Measurements from ENCODE around the gene ARHGAP31. TPM values are rescaled to one million over a fixed set of nuclear protein-coding genes. Genes with fewer than 3 reads are reported as not detected.

Gene ARHGAP31
- polyA plus RNA-seq, 3 donors: 4.7 to 9.8 (median 7.6) TPM

DNA sequence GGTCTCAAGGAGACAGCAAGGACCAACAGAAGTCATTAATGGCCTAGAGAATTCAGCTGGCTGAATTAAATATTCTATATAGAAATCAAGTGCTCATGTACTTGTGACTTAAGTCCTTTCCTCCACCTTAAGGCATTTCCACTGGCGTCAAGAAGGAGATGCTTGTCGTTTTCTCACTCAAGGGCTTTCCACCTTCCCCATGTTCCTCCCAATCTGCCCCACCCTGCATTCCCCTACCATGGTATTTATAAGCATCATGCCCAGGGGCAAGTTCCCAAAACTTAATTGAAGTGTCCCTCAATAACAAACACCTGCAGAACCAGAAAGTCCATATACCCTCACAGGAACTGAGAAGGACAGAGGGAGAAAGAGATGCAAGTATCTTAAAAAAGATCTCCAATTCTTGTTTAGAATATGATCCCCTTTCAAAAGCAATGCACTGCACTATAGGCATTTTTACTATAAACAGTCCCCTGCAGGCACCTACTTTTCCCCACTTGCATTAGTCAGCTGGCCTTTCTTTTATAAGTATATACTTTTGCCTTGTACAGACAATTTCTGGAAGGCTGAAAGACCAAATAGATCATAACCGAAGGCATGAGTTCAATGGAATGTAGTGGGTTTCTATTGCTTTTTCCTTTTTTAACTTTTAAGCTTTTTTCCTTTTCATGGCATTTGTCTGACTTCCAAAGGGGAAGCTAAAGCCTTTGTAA lies 139.6 kb downstream of the ARHGAP31 start:
- Histone ChIP-seq H3K9me3 (replicated peaks in 1 of 2; ENCODE audit: control insufficient read depth in 1 of 2, insufficient read depth in 1 of 2, low read length in 2 of 2) (peaks cover 0 to 23% of the 10 kb centered on the region in 2 donors), H3K79me2 (ENCODE audit: insufficient read depth, low read length) (no peaks in the 10 kb centered on the region), H3K27me3 (ENCODE audit: control insufficient read depth in 2 of 2, insufficient read depth in 2 of 2, low read length in 2 of 2) (no peaks in the 10 kb centered on the region), H3K36me3 (replicated peaks in 1 of 2; ENCODE audit: control insufficient read depth in 1 of 2, insufficient read depth in 2 of 2, low read length in 2 of 2) (peaks cover 93 to 99% of the 10 kb centered on the region in 2 donors), H3K4me3 (replicated peaks in 1 of 3; ENCODE audit: low read depth in 2 of 3, low read length in 3 of 3) (no peak overlapping the region), H3K4me2 (replicated peaks; ENCODE audit: extremely low read depth, low read length, poor library complexity, severe bottlenecking) (no peak overlapping the region), H2AFZ (ENCODE audit: insufficient read depth, low read depth, low read length, poor library complexity, severe bottlenecking) (no peak overlapping the region), H4K20me1 (ENCODE audit: insufficient read depth, low read length) (no peaks in the 10 kb centered on the region), H3K4me1 (ENCODE audit: control insufficient read depth in 1 of 2, insufficient read depth in 2 of 2, low read length in 2 of 2) (no peaks in the 10 kb centered on the region), H3K27ac (ENCODE audit: low read depth in 1 of 2, low read length in 2 of 2) (no peak overlapping the region), H3K9ac (ENCODE audit: insufficient read depth, low read length, poor library complexity, severe bottlenecking) (no peak overlapping the region)
- Mint-ChIP-seq H3K4me3 (no peak overlapping the region), H3K27me3 (ENCODE audit: low read depth in 3 of 3) (peaks cover 0 to 2% (median 0%) of the 10 kb centered on the region in 3 donors), H3K27ac (peak overlapping the region in 2 of 7 donors; percentile 0 to 66), H3K36me3 (peaks cover 90 to 95% of the 10 kb centered on the region in 2 donors), H3K4me1 (no peaks in the 10 kb centered on the region), H3K9me3 (peaks cover 8 to 19% (median 12%) of the 10 kb centered on the region in 7 donors)
- no peak for DNase-seq
- intact Hi-C loops (cut with micrococcal nuclease): no loop called here
- TF ChIP-seq, protein P1, sequence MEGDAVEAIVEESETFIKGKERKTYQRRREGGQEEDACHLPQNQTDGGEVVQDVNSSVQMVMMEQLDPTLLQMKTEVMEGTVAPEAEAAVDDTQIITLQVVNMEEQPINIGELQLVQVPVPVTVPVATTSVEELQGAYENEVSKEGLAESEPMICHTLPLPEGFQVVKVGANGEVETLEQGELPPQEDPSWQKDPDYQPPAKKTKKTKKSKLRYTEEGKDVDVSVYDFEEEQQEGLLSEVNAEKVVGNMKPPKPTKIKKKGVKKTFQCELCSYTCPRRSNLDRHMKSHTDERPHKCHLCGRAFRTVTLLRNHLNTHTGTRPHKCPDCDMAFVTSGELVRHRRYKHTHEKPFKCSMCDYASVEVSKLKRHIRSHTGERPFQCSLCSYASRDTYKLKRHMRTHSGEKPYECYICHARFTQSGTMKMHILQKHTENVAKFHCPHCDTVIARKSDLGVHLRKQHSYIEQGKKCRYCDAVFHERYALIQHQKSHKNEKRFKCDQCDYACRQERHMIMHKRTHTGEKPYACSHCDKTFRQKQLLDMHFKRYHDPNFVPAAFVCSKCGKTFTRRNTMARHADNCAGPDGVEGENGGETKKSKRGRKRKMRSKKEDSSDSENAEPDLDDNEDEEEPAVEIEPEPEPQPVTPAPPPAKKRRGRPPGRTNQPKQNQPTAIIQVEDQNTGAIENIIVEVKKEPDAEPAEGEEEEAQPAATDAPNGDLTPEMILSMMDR (IDR thresholded peaks at IDR 0.05): no peak
- WGBS (ENCODE audit: insufficient coverage): 100% methylated on average over 2 of the region's 3 CpGs

DNA sequence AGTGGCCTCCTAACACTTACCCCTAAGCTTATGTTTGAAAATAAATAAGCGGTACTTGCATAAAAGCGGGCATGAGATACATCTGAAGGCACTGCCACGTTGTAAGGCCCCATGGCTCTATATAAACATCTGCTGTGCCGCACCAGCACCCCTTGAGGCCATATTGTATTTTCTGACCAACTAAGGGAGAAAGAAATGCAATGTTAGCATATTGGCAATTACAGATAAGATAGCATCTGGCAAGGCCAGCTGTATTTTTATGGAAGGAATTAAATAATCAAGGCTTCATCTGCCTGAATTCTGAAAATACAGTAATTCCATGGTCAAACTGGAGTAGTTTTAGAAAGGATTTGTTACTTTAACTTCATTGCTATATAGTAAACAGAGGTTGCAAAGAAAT lies 140.5 kb downstream of the ARHGAP31 start:
- TF ChIP-seq, protein P1 (IDR thresholded peaks at IDR 0.05): no peak
- Mint-ChIP-seq H3K9me3 (peaks cover 0 to 10% (median 7%) of the 10 kb centered on the region in 7 donors), H3K36me3 (peaks cover 83 to 90% of the 10 kb centered on the region in 2 donors), H3K4me1 (no peaks in the 10 kb centered on the region), H3K27me3 (ENCODE audit: low read depth in 3 of 3) (peaks cover 0 to 2% (median 0%) of the 10 kb centered on the region in 3 donors), H3K4me3 (no peak overlapping the region), H3K27ac (no peak overlapping the region)
- Histone ChIP-seq H3K27me3 (ENCODE audit: control insufficient read depth in 2 of 2, insufficient read depth in 2 of 2, low read length in 2 of 2) (no peaks in the 10 kb centered on the region), H4K20me1 (ENCODE audit: insufficient read depth, low read length) (no peaks in the 10 kb centered on the region), H3K4me1 (ENCODE audit: control insufficient read depth in 1 of 2, insufficient read depth in 2 of 2, low read length in 2 of 2) (no peaks in the 10 kb centered on the region), H3K27ac (ENCODE audit: low read depth in 1 of 2, low read length in 2 of 2) (no peak overlapping the region), H3K9me3 (replicated peaks in 1 of 2; ENCODE audit: control insufficient read depth in 1 of 2, insufficient read depth in 1 of 2, low read length in 2 of 2) (peaks cover 0 to 14% of the 10 kb centered on the region in 2 donors), H3K9ac (ENCODE audit: insufficient read depth, low read length, poor library complexity, severe bottlenecking) (no peak overlapping the region), H3K79me2 (ENCODE audit: insufficient read depth, low read length) (no peaks in the 10 kb centered on the region), H2AFZ (ENCODE audit: insufficient read depth, low read depth, low read length, poor library complexity, severe bottlenecking) (no peak overlapping the region), H3K36me3 (replicated peaks in 1 of 2; ENCODE audit: control insufficient read depth in 1 of 2, insufficient read depth in 2 of 2, low read length in 2 of 2) (peaks cover 85 to 97% of the 10 kb centered on the region in 2 donors), H3K4me2 (replicated peaks; ENCODE audit: extremely low read depth, low read length, poor library complexity, severe bottlenecking) (no peak overlapping the region), H3K4me3 (replicated peaks in 1 of 3; ENCODE audit: low read depth in 2 of 3, low read length in 3 of 3) (no peak overlapping the region)
- no peak for DNase-seq
- WGBS (ENCODE audit: insufficient coverage): 97% methylated on average over 4 of the region's 4 CpGs
- intact Hi-C loops (cut with micrococcal nuclease): no loop called here
